HG02610 (cell line): ENCODE results near the gene RTEL1.

Source experiments
- ATAC-seq: cut with Tn5 transposase; IDR thresholded peaks from one replicate; pipeline ENCODE4 v1.9.1; 2021; ENCODE audit warnings: mild to moderate bottlenecking, moderate library complexity; ENCODE audit not compliant: unreplicated experiment

RTEL1 gene

DNA sequence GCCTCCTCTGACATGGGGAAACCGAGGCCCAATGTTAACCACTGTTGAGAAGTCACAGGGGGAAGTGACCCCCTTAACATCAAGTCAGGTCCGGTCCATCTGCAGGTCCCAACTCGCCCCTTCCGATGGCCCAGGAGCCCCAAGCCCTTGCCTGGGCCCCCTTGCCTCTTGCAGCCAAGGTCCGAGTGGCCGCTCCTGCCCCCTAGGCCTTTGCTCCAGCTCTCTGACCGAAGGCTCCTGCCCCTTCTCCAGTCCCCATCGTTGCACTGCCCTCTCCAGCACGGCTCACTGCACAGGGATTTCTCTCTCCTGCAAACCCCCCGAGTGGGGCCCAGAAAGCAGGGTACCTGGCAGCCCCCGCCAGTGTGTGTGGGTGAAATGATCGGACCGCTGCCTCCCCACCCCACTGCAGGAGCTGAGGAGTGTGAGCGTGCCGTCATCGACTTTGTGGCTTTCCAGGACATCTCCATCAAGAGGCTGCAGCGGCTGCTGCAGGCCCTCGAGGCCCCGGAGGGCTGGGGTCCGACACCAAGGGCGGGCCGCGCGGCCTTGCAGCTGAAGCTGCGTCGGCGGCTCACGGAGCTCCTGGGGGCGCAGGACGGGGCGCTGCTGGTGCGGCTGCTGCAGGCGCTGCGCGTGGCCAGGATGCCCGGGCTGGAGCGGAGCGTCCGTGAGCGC, 39.9 kb downstream of the RTEL1 start:
- no peak for ATAC-seq

GRCh38 chr20:63698739-63699465, 40.8 kb downstream of the RTEL1 start:
- no peak for ATAC-seq

GRCh38 chr20:63699466-63700198, 41.5 kb downstream of the RTEL1 start:
- ATAC-seq, result no peak

DNA sequence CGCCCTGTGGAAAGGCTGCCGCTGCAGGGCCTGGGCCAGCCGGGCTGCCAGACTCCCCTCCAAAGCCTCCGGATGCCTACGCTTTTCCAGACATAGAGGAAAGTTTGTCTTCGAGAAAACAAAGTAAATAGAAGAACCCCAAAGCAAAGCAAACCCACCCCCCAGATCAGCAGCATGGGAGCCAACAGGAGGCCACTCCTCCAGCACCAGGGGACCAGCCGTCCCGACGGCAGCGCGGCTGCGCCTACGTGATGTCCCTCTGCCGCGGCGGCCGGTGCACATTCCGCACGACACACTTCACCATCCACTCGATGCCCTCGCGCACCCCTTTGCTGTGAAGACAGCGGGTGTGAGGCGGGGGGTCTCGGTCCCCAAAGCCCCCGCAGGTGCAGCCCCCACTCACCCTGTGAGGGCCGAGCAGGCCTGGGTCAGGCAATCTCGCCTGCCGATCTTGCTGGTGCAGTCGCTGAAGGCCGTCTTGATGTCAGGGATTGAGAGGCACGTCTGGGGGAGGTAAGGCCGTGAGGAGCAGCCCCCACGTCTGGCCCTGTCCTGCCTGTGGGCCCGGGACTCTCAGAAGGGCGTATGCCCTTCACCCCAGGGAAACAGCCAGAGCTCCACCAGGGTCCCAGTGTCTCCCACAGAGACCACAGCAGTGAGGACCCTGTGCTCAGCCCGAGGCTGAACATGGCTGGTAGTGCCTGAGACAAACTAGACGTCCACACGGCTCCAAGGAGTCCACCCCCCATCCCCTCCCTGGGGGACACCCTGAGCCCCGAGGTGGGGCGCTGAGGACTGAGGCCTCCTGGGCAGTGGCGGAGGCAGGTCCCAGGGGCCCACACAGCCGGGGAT, 42.3 kb downstream of the RTEL1 start:
- ATAC-seq, result no peak

DNA sequence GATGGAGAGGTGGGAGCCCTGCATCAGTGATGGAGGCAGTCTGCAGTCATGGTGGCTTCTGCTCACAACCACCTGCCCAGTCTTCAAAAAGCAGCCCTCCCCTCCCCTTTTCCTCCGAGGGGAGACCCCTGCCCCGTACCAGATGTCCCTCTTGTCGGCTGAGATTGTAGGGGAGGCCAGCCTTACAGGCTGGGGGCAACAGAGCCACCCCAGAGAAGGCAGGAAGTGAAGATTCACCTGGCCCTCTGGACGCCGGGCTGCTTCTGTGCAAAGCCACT, 42.9 kb downstream of the RTEL1 start:
- ATAC-seq, result no peak

DNA sequence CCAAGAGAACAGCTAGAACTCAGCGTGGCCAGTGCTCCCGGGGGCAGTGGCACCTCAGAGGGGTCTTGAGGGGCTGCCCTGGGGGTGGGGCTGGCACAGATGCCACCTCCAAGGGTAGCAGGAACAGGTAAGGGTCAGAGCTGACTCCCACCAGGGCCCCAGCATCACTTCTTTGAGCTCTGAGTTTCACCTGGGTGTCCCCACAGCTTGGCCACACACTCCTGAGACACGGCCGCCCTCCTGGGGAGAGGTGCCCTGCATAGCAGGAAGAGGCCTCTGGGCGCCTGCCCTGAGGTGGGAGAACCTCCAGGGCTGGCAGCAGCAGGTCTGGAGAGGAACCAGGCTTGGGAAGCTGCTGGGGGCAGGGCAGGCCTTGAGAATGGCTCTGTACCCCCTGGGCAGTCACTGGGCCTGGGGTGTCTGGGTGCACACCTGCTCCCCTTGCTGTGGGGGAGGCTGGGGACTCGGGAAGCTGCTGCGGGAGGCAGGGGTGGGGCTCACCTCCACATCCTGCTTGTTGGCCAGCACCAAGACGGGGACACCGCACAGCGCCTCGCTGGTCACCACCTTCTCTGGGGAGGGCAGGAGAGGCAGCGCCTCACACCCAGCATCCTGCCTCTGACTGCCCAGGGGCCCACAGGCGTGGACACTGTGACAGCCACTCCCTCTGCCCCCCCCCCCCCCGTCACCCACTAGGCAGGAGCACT, 43.4 kb downstream of the RTEL1 start:
- no peak for ATAC-seq

- ATAC-seq, result no peak
Observed at GRCh38 chr20:63702036-63702665, 44.0 kb downstream of the RTEL1 start.

DNA sequence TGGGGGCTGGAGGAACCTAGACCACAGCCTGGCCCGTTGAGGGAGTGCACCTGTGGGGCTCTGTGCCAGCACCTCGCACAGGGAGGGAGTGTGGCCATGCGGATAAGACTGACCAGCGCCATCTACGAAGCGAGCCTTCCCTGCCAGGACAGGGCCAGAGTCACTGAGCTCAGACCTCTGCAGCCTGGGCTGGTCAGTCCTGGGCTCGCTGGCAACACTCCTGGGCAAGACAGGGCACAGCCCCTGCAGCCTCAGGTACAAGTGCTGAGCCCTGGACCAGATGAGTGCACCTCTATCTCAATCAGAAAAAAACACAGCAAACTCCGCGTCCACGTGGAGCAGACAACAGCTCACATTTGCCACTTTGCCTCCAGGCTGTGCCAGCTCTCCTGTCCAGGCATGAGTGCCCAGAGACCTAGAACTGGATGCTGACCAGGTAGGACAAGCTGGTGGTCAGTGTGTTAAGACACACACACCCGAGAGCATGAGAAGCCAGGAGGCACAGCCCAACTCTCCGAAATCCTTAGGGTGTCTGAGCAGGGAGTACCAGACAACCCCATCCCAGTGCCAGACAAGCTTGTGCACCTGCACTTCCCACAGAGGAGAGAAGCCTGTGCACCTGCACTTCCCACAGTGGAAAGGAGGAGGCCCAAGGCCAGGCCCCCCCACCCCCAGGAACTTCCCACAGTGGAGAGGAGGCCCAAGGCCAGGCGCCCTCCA, 44.8 kb downstream of the RTEL1 start:
- no peak for ATAC-seq

DNA sequence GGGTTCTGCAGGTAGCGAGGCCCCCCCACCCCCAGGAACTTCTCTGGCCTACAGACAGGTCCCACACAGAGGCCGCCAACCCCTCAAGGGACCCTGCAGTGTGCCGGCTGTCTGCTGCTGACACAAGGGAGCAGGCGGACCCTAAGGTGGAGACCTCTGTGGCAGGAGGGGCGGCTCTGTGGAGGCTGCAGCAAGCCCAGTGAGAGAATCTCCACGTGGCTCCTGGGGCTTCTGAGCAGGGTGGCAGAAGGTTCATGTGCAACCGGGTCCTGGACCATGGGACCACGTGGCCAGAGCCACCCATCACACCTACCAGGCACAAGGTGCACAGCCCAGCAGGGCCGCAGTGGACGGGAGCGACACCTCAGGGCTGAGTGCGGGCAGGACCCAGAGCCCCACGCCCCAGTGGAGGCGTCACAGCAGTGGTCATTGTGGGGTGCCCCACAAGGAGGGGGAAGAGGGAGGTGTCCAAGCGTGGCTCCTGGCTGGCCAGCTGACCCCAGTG, 45.4 kb downstream of the RTEL1 start:
- no peak for ATAC-seq

DNA sequence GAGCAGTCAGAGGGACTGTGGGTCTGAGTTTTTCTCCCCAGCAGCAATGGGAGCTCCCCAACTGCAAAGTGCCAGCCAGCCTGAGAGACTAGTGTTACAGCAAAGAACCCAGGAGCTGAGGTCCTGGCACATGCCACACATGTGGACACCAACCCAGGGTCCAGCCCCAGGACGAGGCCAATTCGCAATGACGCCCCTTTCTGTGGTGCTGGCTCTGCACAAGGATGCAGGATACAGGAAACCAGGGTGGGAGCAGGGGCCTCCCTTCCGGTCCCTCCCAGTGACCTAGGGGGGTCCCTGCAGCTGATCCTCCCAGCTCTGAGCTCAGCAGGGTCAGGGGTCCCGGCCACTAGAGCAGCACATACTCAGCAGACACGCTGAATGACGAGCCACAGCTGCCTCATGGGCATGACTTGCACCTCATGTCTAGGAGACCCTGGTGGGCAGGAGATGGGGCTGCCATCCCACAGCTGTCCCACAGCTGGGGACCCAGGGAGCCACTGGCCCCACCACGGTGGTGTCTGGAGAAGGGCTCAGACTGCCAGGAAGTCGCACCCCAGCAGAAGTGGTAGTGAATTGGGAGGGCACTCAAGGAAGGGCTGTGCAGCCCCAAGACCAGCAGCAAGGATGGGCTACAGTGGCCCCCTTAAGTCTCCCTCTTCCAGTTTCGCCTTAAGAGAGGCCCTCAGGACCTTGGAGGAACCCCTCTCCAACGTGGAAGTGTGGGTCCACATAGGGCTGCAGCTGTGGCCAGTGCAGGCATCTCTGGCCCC, 46.0 kb downstream of the RTEL1 start:
- no peak for ATAC-seq

GRCh38 chr20:63704749-63705117, 46.6 kb downstream of the RTEL1 start:
- ATAC-seq, result no peak

GRCh38 chr20:63705232-63706026, 47.3 kb downstream of the RTEL1 start:
- no peak for ATAC-seq

DNA sequence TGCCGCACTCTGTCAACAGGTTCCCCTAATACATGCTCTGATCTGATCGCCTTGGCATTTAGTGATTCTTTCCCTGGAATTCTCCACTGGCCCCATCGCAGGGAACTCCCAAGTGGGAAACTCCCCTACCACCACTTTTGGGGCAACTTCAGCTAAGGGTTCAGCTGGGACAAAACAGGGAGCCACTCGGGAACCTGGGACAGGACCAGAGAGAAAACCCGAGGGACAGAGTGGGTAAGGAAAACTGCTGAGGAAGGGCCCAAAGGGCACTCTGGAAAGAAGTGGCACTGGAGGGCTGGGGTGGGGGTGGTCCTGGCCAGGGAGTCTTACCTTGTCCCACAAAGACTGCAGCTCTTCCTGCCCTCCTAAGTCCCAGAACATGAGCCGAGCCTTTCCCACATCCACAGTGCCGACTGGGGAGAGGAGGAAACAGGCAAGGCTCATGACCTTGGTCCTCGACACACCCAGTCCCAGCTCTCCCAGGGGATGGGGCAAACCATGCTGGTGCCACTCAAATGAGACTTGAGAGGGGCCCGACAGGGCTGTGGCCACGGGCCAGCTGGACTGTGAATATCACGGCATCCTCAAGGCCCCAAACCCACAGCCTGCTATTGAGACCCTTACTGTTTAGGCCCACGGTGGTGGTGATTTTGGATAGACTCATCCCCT, 48.0 kb downstream of the RTEL1 start:
- no peak for ATAC-seq

- ATAC-seq, result peak; percentile 12
Observed at GRCh38 chr20:63706852-63707557, 48.9 kb downstream of the RTEL1 start.

DNA sequence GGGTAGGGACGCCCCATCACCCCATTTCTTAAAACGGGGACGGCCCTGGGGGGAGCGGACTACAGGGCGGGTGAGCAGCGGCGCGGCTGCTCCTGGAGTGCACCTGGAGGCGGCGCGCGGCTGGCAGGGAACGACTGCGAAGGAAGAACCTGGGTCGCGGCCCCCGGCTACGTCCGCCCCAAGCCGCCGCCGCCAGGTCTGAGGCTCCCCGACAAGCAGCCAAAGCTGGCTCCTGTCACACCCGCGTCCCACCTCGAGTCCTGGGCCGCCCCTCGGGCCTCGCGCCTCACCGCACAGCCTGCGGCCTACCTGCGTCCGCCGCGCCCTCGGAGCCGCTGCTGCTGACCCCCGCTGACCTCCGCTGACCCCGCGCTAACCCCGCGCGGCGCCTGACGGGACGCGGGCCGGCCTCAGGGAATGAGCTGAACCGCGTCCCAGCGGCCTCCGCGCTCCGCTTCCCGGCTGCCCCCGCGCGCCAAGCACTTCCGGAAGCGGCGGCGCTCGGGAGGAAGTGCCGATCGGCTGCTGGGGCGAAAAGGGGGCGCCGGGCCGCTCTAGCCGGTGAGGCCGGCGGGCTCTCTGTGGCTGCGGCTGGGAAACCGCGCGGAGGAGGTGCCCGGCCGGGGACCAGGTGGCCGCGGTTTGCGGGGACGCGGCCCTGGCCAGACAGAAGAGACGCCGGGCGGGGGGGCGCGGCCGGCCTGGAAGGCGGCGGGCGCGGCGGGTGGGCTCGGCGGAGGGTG, 49.6 kb downstream of the RTEL1 start, which contains the start of the genes ARFRP1 and ZGPAT:
TSS of gene ARFRP1 (minus strand) at position 419 of the 743 bp plus-strand sequence. CDS start 885 bp downstream, outside the sequence.
TSS of gene ZGPAT (plus strand) at position 482 of the 743 bp plus-strand sequence. CDS start 542 bp downstream, outside the sequence.
- peak; percentile 73 for ATAC-seq
